ENCODE results near the gene SLC9A8.

DNA sequence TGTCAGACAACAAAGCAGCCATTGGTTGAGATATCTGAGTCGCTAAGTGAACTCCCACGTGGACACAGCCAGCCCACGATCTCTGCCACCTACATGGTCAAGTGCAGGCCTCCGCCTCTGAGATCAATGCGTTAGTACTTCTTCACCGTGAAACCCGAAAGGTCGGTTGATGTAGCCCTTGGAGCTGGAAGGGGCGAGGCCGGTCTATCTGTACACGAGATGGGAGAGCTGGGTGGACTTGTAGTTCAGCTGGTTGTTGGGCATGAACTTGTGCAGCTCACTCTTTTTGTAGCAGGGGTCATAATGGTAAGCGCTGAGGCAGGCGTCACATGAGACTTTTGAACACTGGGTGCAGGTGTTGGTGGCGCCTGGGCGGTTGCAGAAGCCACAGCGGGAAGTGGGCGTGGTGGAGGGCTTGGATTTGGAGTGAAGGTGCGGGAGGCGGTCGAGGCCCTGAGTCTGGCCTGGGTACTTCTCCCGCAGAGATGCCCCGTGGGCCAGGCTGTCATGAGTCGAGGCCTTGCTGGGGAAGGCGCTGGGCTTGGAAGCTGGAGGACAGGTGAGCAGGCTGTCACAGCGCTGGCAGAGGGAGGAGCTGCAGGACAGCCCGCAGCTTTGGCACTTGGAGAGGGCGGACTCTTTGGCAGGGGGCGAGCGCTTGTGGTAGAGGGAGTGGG lies 92.9 kb downstream of the SLC9A8 start:
- TF ChIP-seq, protein P1, sequence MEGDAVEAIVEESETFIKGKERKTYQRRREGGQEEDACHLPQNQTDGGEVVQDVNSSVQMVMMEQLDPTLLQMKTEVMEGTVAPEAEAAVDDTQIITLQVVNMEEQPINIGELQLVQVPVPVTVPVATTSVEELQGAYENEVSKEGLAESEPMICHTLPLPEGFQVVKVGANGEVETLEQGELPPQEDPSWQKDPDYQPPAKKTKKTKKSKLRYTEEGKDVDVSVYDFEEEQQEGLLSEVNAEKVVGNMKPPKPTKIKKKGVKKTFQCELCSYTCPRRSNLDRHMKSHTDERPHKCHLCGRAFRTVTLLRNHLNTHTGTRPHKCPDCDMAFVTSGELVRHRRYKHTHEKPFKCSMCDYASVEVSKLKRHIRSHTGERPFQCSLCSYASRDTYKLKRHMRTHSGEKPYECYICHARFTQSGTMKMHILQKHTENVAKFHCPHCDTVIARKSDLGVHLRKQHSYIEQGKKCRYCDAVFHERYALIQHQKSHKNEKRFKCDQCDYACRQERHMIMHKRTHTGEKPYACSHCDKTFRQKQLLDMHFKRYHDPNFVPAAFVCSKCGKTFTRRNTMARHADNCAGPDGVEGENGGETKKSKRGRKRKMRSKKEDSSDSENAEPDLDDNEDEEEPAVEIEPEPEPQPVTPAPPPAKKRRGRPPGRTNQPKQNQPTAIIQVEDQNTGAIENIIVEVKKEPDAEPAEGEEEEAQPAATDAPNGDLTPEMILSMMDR (IDR thresholded peaks at IDR 0.05), result no peak
- no peak for TF ChIP-seq EZH2 (IDR thresholded peaks at IDR 0.05; ENCODE audit: borderline replicate concordance, insufficient read depth, low read depth, low read length, poor library complexity, severe bottlenecking)

Data from B cell (primary cell).